Activated CD4-positive, alpha-beta T cell treated with anti-CD3 and anti-CD28 coated beads, Interleukin-2, amount 10 ng/mL, durations not matched to agents 7 days and 5 days (primary cell): ENCODE data around the gene GRID1. TPM values are rescaled to one million over a fixed set of nuclear protein-coding genes. Genes with fewer than 3 reads are reported as not detected.

ENCODE experiments used
- CTCF ChIA-PET: fragments of 350-600 bp; sonication (Branson Sonifier 250); formaldehyde crosslinking; loops from one replicate; lab custom pipeline; 2021; ENCODE audit warnings: antibody characterized with exemption; lab: Charles Lee
- POLR2A ChIA-PET: fragments of 350-600 bp; sonication (Branson Sonifier 250); formaldehyde crosslinking; loops from one replicate; lab custom pipeline; 2021; ENCODE audit warnings: antibody characterized with exemption; lab: Charles Lee
- DNase-seq: peaks from one replicate; pipeline ENCODE4 v3.0.0-alpha.2; 2020
- H3K27ac Mint-ChIP-seq: one replicate; pipeline ENCODE4 v1.8.0; 2021; ENCODE audit warnings: mild to moderate bottlenecking, moderate library complexity, mixed read lengths
- H3K27me3 Mint-ChIP-seq: one replicate; pipeline ENCODE4 v1.8.0; 2021; ENCODE audit warnings: mixed read lengths
- H3K36me3 Mint-ChIP-seq: one replicate; pipeline ENCODE4 v1.8.0; 2021; ENCODE audit warnings: low read depth, mixed read lengths
- H3K4me1 Mint-ChIP-seq: one replicate; pipeline ENCODE4 v1.8.0; 2021; ENCODE audit warnings: mixed read lengths
- H3K4me3 Mint-ChIP-seq: one replicate; pipeline ENCODE4 v1.8.0; 2021; ENCODE audit warnings: mild to moderate bottlenecking, moderate library complexity, mixed read lengths
- H3K9me3 Mint-ChIP-seq: one replicate; pipeline ENCODE4 v1.8.0; 2021; ENCODE audit warnings: mixed read lengths
- microRNA-seq: library from miRNA; unstranded; fragments of <30 nt; microRNA quantifications from one replicate; pipeline ENCODE4 v1.2.0, GENCODE V29; 2021; ENCODE audit warnings: borderline microRNAs expressed, borderline replicate concordance
- total RNA-seq, 2 experiments: library from RNA; stranded (reverse); gene quantifications; one replicate each; pipeline ENCODE4 v1.2.3, GENCODE V29; 2021

GRID1 gene
- total RNA-seq, 2 experiments from 2014 or later = not detected

GRCh38 chr10:85558533-85558932 is 808.1 kb downstream of the GRID1 start:
- POLR2A ChIA-PET = no interaction called here
- Mint-ChIP-seq H3K4me3 (no peak overlapping the region), H3K36me3 (no peaks in the 10 kb centered on the region), H3K27ac (no peak overlapping the region), H3K9me3 (no peaks in the 10 kb centered on the region), H3K4me1 (no peaks in the 10 kb centered on the region), H3K27me3 (peaks cover 5% of the 10 kb centered on the region)
- CTCF ChIA-PET = no interaction called here
- DNase-seq = no peak

GRCh38 chr10:85557706-85558105 is 808.9 kb downstream of the GRID1 start:
- H3K4me3 Mint-ChIP-seq = no peak overlapping the region
- no peaks in the 10 kb centered on the region for H3K9me3 Mint-ChIP-seq
- peaks cover 7% of the 10 kb centered on the region for H3K27me3 Mint-ChIP-seq
- ChIA-PET POLR2A (no interaction called here), CTCF (interaction anchor here (0.6 kb wide), 1 partner anchor 35 kb away, joined by 3 read pairs; no protein-coding TSS in a partner anchor)
- DNase-seq = no peak
- H3K4me1 Mint-ChIP-seq = no peaks in the 10 kb centered on the region
- H3K27ac Mint-ChIP-seq = no peak overlapping the region
- H3K36me3 Mint-ChIP-seq = no peaks in the 10 kb centered on the region

GRCh38 chr10:85557077-85557476 is 809.5 kb downstream of the GRID1 start:
- POLR2A ChIA-PET = no interaction called here
- DNase-seq = no peak
- H3K27ac Mint-ChIP-seq = no peak overlapping the region
- no peaks in the 10 kb centered on the region for H3K9me3 Mint-ChIP-seq
- CTCF ChIA-PET = no interaction called here
- no peak overlapping the region for H3K4me3 Mint-ChIP-seq
- no peaks in the 10 kb centered on the region for H3K4me1 Mint-ChIP-seq
- H3K36me3 Mint-ChIP-seq = no peaks in the 10 kb centered on the region
- peaks cover 10% of the 10 kb centered on the region for H3K27me3 Mint-ChIP-seq

Small RNA genes within 50 kb of the gene (microRNA-seq; reads per million reads assigned to microRNA genes)
- not detected for gene MIR346

Other genes with a start within 250 kb of the GRID1 start
- gene WAPL, start 155.0 kb upstream of the GRID1 start, total RNA-seq = 10 to 100 TPM; 50.3 to 54.4 TPM